Suppressor macrophage treated with lipopolysaccharide for 1 hour (primary cell): Measurements from ENCODE around the gene NDRG3.
"Not testable (repeated sequence)": the region's sequence is repeated elsewhere in the genome, so short reads cannot be mapped to it uniquely, and the experiment has no call there.

Experiments
- DNase-seq, 3 donors: peaks; one replicate each; pipeline ENCODE4 v3.0.0-alpha.2; 2020 to 2022

The NDRG3 gene

DNA sequence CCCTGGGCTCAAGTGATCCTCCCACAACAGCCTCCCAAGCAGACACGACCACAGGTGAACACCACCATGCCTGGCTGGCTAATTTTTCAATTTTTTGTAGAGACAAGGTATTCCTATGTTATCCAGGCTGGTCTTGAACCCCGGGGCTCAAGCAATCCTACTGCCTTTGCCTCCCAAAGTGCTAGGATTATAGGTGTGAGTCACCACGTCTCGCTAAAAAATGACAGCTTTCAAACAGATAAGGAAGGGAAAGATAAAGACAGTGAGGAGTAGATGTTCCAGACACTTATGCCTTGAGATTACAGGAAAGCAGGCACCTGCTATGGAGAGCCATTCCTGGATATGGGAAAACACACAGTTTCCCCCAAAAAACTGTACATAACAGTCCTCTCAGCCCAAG is 58.9 kb downstream of the NDRG3 start:
- DNase-seq: no peak

DNA sequence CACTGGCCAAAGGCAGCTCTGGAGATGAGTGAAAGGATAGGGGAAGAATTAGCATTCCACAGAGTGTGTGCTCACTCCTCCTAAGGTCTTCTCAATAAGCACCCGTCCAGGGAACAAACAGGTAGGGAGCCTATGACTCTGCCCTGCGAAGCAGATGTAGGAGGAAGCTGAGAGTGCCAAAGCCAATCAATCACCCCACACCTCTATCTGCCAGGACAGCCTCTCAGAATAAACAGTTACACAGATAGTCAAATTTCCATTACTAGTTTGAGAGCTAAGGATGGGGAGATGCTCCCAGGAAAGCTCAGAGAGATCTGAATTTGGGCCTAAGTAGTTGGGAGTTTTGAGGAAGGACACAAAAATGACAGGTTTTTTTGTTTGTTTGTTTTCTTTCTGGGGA is 59.4 kb downstream of the NDRG3 start:
- DNase-seq: no peak

DNA sequence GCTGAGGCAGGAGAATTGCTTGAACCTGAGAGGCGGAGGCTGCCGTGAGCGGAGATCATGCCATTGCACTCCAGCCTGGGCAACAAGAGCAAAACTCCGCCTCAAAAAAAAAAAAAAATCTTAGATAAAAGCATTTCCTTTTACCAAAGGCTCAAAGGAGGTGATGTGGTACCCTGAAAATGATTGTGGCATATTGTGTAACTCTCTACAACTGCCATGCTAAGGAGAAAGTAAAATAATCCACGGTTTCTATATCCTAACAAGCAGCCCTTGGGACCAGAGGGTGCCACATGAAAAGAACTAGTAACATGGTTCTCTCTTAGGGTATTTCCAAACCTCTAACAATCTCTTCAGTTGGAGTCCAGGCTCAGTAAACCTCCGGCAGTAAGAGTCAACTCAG is 61.1 kb downstream of the NDRG3 start:
- DNase-seq: no peak

DNA sequence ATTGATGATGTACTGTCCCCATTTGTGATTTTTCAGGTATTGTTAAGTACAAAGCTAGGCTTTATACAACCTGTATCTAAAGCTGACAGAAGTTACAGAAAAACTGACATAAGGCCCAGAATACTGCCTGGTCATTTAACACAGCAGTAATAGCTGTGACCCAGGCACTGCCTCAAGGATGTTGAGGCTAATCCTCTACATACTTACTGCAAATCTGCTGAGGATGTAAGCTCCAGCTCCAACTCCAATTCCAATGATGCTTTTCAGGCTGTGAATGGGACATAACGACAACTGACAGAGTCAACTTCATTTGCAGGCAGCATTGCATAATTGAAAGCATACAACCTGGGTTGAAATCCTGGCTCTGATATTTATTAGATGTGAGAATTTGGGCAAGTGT is 63.6 kb downstream of the NDRG3 start:
- DNase-seq: no peak

DNA sequence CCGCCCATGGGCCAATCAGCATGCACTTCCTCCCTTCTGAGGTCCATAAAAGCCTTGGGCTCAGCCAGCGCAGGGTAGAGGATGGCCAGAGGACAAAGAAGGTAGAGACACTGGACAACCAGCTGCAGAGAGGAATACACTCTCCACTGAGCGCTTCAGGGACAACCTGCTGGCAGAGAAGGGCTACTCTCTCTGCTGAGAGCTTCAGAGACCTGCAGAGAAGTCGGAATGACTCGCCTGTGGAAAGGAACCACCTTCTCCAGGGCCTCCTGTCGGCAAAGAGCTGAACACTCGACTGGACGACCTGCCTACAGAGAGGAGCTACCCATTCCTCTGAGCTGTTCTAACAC is 68.5 kb downstream of the NDRG3 start:
- DNase-seq: no peak

DNA sequence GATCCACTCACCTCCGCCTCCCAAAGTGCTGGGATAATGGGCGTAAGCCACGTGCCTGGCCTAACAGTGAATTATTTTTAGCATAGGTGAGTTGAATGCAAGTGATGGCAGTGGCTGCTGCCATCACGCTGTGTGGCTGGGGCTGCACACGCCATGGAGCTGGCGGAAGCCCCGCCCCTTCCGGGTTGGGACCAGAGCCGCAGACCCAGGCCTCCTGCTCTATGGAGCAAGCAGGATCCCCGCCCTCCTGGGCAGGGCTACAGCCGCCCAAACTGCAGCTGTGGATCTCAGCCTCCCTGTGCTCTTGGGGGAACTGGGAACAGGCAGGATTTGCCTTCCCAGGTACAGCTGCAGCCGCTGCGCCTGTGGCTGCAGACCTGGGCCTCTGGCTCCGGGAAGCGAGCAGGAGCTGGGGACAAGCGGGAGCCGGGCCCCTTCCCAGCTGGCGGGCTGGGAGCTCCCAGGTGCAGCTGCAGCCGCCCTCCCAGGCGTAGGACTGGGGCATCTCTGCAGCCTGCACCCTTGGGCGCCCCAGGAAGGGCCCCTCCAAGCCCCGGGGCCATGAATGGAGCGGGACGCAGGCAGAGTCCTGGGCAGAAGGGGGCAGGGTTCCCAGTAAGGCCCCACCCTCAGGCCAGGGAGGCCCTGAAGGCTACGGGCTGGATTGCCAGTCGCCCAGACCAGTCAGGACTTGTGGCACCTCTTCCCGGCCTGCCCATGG is 69.0 kb downstream of the NDRG3 start:
- no peak for DNase-seq

DNA sequence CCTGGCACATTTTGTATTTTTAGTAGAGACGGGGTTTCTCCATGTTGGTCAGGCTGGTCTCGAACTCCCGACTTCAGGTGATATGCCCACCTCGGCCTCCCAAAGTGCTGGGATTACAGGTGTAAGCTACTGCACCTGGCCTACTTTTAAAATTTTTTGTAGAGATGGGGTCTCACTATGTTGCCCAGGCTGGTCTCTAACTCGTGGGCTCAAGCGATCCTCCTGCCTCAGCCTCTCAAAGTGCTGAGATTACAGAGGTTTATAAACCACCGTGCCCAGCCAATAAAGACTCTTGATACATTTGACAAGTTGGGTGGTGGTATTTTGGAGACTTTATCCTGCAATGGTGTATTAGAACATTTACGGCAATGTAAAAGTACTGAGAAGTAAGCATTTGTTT is 70.3 kb downstream of the NDRG3 start:
- DNase-seq: not testable (repeated sequence)

DNA sequence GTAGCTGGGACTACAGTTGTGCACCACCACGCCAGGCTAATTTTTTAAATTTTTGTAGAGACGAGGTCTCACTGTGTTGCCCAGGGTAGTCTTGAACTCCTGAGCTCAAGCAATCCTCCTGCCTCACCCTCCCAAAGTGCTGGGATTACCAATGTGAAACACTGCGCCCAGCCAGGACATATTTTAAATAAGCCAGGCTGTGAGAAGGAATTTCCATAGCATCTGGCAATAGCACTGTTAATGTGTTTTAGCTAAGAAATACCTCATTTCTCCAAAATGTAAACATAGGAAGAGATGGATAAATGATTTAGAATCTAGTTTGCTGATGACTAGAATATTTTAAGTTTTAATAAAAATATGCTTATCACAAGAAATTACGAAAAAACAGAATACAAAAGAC is 72.9 kb downstream of the NDRG3 start:
- DNase-seq: no peak

DNA sequence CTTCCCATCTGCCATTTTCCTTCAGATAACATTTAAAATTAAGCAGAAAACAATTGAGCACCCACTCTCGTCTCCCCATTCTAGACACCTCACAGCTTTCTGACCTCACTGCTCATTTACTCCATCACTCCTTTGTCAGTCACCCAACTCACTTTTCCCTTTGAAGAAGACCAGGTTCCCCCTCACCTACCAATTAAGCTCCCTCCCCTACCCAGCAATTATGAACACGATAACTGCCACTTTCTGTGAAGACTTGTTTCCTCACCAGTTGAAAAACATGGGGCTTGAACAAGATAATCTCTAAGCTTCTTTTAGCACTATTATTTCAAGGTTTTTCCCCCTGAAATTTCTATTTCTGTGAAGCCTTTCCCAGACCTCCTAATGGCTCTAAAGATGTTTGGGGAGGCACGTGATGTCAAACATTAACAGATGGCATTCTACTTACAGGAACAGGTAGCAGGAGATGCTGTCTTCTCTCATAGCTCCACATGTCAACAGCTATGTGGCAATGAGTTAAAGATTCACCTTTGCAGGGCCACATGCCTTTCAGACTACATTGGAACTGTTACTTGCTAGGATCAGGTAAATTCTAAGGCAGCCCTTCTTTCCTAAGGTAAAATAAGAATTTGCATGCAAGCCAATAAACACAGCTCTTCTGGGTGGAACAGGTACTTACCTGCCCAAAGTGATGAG is 75.1 kb downstream of the NDRG3 start:
- DNase-seq: no peak

DNA sequence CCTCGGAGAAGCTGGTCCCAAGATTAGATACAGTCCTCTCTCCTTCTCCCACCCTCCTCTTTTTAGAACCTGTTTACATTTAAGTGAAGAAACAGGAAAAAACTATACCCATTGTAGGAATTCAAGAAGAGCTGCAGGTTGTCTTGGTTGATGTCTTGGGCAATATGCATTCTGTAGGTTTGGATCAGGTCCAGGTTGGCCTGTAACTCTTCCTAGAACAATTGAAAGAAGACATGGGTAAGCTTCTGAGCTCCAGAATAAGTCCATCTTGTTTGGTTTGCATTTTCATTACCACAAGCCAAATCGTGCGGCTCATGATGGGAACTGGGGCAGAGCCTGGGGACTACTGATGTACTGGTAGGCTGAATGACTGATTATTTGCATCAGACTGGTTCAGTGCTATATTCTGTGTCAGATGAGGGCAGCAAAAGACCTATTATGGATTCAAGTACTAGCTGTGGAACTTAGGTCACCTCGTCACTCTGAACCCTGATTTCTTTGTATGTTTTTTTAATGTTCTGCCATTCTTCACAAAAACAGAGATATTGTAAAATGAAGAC is 79.6 kb downstream of the NDRG3 start:
- peak in 2 of 3 donors; percentile 7 to 32 for DNase-seq

DNA sequence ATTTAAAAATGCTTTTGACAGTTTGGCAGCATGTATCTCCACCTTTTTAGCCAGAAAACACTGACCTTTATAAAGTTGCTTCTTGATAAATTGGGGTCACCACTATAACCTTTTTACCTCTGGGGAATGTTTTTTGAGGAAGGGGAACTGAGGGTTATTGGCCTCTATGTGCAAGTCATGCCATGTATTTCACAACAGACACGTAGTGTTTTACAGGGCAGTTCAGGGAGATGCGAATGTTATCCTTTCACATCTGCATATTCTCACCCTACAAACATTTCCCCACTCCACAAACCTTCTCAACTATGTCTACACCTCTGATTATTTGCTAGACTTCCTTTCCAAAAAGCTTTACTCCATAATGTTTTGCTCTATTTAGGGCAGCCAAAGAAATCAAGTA is 82.9 kb downstream of the NDRG3 start:
- DNase-seq: peak; percentile 15 to 36 (median 28)

DNA sequence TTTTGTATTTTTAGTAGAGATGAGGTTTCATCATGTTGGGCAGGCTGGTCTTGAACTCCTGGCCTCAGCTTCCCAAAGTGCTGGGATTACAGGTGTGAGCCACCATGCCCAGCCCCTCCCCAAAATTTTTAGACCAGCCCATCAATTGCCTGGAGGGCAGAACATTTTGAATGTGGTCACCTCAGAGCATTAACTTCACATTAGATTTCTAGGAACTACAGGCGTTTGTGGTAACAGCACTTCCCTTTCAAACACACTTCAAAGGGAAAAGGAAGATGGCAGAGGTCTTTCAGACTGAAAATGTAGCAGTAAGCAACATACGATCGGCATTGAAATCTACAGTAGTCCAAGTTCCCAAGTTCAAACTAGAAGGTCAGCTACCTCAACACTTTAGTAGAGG is 87.6 kb downstream of the NDRG3 start:
- DNase-seq: peak in 1 of 3 donors; percentile 14

DNA sequence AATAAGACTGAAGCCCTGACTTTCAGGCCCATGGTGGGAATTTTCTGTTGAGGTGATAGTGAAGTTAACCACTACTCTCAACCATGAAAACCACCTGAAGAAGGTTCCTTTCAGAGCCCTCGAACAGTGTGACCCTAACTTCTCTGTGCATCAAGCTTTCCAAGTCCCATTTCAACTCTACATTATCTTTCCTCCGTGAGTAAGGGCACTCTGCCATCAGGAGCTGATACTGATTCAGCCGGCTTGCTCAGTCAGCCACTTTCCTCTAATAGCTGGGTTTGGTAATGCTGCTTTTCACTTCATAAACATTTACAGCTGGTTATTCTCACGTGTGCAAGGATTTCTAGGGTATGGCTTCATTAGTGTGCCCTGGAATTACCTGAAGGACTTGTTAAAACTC is 89.2 kb downstream of the NDRG3 start:
- DNase-seq: no peak

DNA sequence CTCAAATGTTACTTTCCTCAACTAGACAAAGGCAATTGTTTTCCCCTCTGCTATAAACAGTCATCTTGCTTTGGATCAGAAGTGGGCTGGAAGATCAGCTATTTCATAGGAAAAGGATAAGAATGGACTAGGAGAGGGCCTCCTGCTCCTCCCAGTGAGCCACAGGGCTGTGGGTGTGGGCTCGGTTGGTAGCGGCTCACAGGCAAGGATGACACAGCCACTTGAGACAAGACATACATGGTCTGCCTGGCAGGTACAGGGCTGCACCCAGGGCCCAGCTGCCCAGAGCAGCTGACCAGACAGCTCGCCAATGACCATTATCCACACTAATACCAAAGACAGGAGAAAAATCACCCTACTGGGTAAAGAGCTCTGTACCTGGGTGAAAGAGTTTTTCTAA is 90.9 kb downstream of the NDRG3 start:
- DNase-seq: no peak

DNA sequence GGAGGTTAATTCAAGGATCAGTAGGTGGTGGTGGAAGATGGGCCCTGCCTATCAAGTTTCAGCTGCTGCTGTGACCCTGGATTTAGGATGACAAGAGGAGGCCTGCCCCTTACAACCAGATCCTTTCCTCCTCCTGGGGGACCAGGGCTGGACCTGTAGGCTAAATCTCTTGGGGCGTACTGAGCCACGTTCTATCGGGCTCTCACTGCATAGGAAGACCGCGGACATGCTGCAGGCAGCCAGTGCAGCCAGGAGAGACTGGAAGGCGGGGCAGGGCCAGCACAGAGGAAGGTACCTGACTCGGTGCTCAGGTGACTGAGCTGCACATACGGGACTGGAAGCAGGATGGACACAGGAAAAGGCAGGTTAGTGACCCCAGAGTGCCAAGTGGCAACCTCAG is 91.4 kb downstream of the NDRG3 start:
- DNase-seq: no peak

DNA sequence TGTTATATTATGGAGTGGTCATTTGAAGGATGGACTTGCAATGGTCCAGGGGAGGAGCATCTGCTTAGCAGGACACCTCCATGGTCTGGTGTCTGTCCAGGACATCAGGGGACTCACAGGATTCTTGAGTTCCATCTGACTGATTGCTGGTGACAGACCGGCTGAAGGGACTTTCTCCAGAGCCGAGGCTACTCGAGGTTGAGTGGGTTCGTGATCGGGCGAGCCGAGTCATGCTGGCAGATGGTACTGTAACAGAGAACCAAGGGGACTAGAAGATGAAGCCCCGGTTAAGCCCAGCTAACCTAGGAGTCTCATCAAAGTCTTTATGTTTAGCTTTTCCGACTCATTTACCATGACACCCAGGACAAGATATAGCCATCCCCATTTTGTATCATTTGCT is 92.4 kb downstream of the NDRG3 start:
- DNase-seq: no peak

DNA sequence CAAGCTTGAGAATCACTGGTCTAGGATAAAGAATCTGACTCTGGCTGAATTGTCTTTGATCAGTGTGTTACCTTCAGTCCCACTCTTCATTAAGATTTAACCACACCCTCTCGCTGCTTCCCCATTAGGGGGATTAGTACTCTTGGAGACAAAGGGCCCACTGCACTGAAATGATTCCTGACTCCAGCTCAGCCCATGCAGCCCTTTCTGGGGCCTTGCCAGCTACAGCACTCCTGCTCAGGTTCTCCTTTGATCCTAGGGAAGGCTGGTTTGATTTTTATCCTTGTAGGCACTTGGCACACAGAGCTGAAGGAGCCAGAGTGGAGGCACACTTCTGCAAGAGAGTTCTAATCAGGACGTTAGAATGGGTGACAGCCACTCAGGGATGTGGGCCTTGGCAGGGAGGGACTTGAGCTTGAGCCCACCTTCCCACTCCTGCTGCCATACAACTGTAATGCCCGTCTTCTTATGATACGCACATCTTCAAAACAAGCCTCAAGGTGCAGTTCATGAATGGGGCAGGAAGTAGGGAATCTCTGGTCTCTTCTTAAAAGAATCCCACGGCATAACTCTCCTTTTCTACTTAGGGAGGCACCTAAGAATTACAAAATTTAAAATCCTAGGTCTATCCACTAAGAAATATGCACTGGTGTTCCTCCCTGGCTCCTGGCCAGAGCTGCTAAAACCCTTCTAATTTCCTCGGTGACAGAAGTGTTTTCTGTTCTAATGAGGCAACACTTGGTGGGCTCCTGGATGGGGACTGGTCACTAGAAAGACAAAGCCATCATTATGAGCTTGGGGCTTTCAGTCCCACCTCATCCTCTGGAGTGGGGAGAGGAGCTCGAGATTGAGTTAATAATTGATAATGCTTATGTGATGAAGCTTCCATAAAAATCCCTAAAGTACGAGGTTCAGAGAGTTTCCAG is 98.4 kb downstream of the NDRG3 start:
- DNase-seq: no peak

DNA sequence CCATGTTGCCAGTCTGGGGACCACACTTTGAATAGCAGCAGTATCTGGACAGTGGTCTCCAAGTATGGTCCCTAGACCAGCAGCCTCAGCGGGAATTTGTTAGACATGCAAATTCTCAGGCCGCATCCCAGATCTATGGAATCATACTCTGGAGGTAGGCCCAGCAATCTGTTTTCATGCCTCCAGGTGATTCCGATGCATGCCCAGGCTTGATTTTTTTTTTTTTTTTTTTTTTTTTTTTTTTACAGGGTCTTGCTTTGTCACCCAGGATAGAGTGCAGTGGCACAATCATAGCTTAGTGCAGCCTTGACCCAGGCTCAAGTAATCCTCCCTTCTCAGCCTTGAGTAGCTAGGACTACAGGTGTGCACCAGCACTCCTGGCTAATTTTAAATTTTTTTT is 99.2 kb downstream of the NDRG3 start:
- DNase-seq: no peak

DNA sequence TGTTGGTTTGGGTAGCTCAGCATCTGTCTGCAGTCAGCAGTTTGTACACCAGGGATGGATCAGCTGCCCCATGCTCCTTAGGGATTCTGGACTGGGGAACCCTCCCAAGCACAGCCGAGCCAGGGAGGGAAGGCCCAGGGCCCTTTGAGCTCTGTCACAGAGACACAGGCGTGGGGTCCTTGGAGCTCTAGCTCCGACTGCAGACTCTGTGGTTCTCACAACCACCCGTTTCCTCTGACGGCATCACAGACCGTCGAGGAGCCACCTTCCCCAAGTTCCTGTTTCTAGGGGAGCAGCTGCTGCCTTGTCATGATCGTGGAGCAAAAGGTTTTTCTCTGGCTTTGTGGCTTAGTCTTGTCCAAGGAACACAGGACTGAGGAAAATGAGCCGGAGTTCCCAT is 99.9 kb downstream of the NDRG3 start, which contains the start of gene SLA2:
TSS of gene SLA2 (minus strand) at position 199 of the 400 bp plus-strand sequence. CDS start 4,861 bp downstream, outside the sequence.
- DNase-seq: peak; percentile 73 to 79 (median 76)

DNA sequence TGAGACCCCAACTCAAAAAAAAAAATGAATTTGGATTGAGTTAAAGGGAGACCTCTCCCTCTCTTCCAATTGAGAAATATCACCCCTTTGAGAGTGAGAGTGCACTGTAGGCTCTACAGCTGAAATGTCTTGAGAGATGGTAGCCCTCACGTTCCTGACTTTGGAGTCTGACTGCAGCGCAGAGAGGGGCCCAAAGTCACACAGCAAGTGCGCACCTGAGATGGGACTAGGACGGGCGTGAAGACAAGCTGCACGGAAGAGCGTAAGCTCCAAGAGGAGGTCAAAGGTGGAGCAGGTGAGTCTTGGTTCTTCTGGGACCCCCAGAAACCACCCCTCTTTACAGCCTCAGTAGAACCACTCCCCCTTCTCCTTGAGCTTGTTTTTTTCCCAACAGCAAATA is 100.5 kb downstream of the NDRG3 start:
- DNase-seq: no peak

DNA sequence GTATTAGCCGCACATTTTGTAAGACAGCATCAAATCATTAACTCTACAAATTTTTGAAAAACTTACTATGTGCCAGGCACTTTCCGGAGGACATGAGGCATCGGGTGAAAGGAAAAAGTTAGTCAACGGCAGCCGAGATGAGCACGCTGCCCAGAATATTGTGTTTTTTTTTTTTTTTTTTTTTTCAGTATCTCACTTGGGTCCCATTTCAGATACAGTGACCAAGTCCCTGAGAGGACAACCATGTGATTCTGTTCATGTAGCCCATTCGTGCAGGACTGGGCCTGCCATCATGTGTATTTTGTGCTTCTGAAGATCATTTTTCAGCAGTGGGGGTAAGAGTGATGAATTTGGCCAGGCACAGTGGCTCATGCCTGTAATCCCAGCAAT is 101.2 kb downstream of the NDRG3 start:
- no peak for DNase-seq

DNA sequence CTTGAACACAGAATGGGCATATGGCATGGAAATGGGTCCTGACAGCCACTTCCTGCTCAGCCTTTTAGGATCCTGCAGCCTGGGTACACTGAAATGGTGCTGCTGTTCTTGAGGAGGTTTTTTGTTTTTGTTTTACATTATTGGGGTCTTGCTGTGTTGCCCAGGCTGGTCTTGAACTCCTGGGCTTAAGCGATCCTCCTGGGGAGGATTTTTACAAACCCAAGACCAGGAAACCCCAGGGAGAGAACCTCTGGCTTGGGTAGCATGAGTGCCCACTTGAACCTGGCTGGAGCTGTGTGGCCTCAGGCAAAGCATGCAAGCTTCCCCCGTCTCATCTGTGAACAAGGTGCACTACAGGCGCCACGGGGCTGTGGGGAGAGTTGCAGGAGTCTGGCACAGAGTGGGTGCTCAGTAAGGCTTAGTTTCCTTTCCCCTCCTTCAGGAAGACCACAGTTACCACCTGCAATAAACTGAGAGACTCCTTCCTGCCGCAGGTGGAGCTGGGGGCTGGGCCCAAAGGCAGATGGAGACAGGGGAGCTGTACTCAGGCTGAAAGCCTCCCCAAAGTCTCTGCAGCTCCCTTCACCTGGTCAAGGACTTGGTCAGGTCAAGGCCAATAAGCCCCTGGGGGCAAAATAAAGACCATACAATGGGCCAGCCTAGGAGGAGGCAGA is 101.7 kb downstream of the NDRG3 start:
- DNase-seq: no peak

DNA sequence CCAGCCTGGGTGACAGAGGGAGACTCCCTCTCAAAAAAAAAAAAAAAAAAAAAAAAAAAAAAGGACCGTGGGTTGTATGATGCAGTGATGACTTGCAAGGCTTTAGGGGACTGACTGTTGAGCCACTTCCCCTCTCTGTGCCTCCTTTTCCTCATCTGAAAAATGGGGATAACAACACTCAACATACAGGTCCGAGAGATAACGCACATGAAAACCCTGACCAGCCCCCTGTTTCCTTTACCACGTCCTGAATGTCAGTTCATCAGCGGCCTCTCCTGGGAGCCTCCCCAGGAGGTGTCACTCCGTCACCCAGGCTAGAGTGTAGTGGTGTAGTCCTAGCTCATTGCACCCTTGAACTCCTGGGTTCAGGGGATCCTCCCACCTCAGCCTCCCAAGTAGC is 103.8 kb downstream of the NDRG3 start:
- peak; percentile 31 to 49 (median 32) for DNase-seq
